HepG2 (cell line): ENCODE measurements around the gene TWNK. TPM values are rescaled to one million over a fixed set of nuclear protein-coding genes. Genes with fewer than 3 reads are reported as not detected.
A peak's percentile ranks its signal among the peaks of the same experiment; 100 is the strongest.

Experiments used
- ATRX ChIP-seq: sonication (generic); formaldehyde crosslinking; IDR thresholded peaks from 2 replicates; pipeline ENCODE4 v1.4.0; 2020; ENCODE audit warnings: missing genetic modification reagents, borderline replicate concordance
- ETV6 ChIP-seq: sonication (generic); formaldehyde crosslinking; conservative IDR thresholded peaks from 2 replicates; pipeline ENCODE4 v1.4.0; 2020; ENCODE audit warnings: missing genetic modification reagents
- HHEX ChIP-seq: IDR thresholded peaks from 2 replicates; pipeline ENCODE4 v1.6.1; 2016; ENCODE audit warnings: control low read depth
- MATR3 ChIP-seq: sonication (generic); formaldehyde crosslinking; IDR thresholded peaks from 2 replicates; pipeline ENCODE4 v1.4.0; 2020; ENCODE audit warnings: missing genetic modification reagents
- NFATC3 ChIP-seq: sonication (generic); formaldehyde crosslinking; IDR thresholded peaks from 2 replicates; pipeline ENCODE4 v1.5.1; 2020; ENCODE audit warnings: mild to moderate bottlenecking, missing genetic modification reagents
- RNF2 ChIP-seq: fragments of 450-650 bp; conservative IDR thresholded peaks from 2 replicates; pipeline ENCODE4 v1.6.1; 2016; ENCODE audit warnings: low read depth
- ZFY ChIP-seq: sonication (generic); formaldehyde crosslinking; IDR thresholded peaks from 2 replicates; pipeline ENCODE4 v1.4.0; 2020; ENCODE audit warnings: missing genetic modification reagents
- ZKSCAN1 ChIP-seq: fragments of 150-350 bp; IDR thresholded peaks from 2 replicates; pipeline ENCODE4 v1.6.1; 2014; ENCODE audit warnings: low read length
- ZNF180 ChIP-seq: sonication (generic); formaldehyde crosslinking; IDR thresholded peaks from 2 replicates; pipeline ENCODE4 v1.4.0; 2020; ENCODE audit warnings: low read depth, missing genetic modification reagents, borderline replicate concordance
- ZNF326 ChIP-seq: sonication (generic); formaldehyde crosslinking; IDR thresholded peaks from 2 replicates; pipeline ENCODE4 v1.4.0; 2020; ENCODE audit warnings: missing genetic modification reagents, borderline replicate concordance
- polyA plus RNA-seq, 8 experiments: library from polyadenylated mRNA; depleted of rRNA in 3 of 8; stranded (reverse) in 7 of 8; unstranded in 1 of 8; fragments of >200 nt; fragmentation: Illumina TruSeq in 4 of 8; extraction: Trizol in 4 of 8; gene quantifications; 2 replicates each; pipeline versions ENCODE4 v1.2.1 to v1.2.3, GENCODE V29; 2011 to 2016; ENCODE audit warnings: low read depth in 4 of 8, missing spikeins in 1 of 8, mixed read lengths in 1 of 8; ENCODE audit not compliant: insufficient read depth in 1 of 8
- total RNA-seq, 5 experiments: library from RNA; depleted of rRNA; stranded (reverse); fragments of >200 nt; fragmentation: Illumina TruSeq; extraction: Trizol; gene quantifications; 2 replicates each; pipeline ENCODE4 v1.2.3, GENCODE V29; 2016; ENCODE audit warnings: low read depth in 1 of 5
- TF ChIP-seq, protein P1 (sequence below): sonication (generic); formaldehyde crosslinking; IDR thresholded peaks from 2 replicates; pipeline ENCODE4 v1.4.0; 2020; ENCODE audit warnings: missing genetic modification reagents, borderline replicate concordance
- TF ChIP-seq, protein P2 (sequence below): sonication (generic); formaldehyde crosslinking; IDR thresholded peaks from 2 replicates; pipeline ENCODE4 v1.4.0; 2020; ENCODE audit warnings: low read depth, mild to moderate bottlenecking, missing genetic modification reagents
- TF ChIP-seq, protein P3 (sequence below): sonication (generic); formaldehyde crosslinking; IDR thresholded peaks from 2 replicates; pipeline ENCODE4 v1.5.1; 2020; ENCODE audit warnings: mild to moderate bottlenecking, missing genetic modification reagents, borderline replicate concordance
- TF ChIP-seq, protein P4 (sequence below): sonication (generic); formaldehyde crosslinking; IDR thresholded peaks from 2 replicates; pipeline ENCODE4 v1.4.0; 2020; ENCODE audit warnings: mild to moderate bottlenecking, missing genetic modification reagents
- TF ChIP-seq, protein P5 (sequence below), 2 experiments: sonication (generic) in 1 of 2; formaldehyde crosslinking in 1 of 2; IDR thresholded peaks; 2 replicates each; pipeline versions ENCODE4 v1.4.0 to v1.6.1; 2016 to 2020; ENCODE audit warnings: borderline replicate concordance in 1 of 2, low read depth in 1 of 2, mild to moderate bottlenecking in 1 of 2, missing genetic modification reagents in 1 of 2
- TF ChIP-seq, protein P6 (sequence below): sonication (generic); formaldehyde crosslinking; IDR thresholded peaks from 2 replicates; pipeline ENCODE4 v1.4.0; 2020; ENCODE audit warnings: missing genetic modification reagents

TWNK gene
- total and polyA plus RNA-seq, 2 of the 13 experiments (the other 11 are each of a cell fraction or from before 2014, with no cell fraction given) = 10.7 to 16.5 TPM

DNA sequence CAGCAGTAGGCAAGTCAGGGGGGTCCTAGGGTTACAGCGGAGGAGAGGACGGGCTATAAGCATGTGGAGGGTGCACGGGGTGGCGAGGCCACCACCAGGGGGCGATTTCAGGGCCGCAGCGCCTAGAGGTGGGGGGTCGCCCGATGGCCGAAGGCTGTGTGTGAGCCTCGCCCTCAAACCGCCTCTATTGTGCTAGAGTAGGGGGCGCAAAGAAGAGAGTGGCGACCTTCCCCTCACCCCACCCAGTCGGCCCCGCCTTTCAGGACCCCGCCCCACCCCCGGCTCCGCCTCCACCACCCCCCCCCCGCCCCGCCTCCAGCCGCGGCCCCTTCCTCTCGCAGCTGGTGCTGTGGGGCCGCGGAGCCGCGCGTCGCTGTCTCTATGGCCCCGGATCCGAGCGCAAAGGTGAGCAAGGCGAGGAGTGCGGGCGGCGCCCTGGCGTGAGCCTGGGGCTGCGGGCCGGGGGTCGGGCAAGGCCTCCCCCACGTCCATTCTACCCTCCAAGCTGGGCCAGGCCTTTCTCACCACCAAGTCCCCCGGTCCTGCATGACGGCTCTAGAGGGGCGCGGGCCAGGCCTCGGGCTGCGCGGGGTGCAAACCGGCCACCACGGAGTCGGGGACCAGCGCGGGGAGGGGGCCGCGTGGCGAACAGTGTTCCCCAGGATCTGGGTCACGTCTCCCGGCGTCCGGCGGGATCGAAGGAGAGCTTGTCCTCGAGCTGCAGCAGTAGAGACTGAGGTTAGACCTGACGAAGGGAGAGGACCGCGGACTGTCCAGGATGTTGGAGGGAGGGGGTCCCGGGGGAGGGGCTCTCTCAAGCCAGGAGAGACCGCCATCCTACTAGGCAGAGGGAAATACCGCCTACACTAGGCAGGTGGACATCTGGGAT, 17.9 kb upstream of the TWNK start, which contains the start of gene SEMA4G (continued):
- TF ChIP-seq, protein P1, sequence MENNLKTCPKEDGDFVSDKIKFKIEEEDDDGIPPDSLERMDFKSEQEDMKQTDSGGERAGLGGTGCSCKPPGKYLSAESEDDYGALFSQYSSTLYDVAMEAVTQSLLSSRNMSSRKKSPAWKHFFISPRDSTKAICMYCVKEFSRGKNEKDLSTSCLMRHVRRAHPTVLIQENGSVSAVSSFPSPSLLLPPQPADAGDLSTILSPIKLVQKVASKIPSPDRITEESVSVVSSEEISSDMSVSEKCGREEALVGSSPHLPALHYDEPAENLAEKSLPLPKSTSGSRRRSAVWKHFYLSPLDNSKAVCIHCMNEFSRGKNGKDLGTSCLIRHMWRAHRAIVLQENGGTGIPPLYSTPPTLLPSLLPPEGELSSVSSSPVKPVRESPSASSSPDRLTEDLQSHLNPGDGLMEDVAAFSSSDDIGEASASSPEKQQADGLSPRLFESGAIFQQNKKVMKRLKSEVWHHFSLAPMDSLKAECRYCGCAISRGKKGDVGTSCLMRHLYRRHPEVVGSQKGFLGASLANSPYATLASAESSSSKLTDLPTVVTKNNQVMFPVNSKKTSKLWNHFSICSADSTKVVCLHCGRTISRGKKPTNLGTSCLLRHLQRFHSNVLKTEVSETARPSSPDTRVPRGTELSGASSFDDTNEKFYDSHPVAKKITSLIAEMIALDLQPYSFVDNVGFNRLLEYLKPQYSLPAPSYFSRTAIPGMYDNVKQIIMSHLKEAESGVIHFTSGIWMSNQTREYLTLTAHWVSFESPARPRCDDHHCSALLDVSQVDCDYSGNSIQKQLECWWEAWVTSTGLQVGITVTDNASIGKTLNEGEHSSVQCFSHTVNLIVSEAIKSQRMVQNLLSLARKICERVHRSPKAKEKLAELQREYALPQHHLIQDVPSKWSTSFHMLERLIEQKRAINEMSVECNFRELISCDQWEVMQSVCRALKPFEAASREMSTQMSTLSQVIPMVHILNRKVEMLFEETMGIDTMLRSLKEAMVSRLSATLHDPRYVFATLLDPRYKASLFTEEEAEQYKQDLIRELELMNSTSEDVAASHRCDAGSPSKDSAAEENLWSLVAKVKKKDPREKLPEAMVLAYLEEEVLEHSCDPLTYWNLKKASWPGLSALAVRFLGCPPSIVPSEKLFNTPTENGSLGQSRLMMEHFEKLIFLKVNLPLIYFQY (CRISPR knock-in tag) = no peak
- TF ChIP-seq ZKSCAN1 = no peak
- no peak for TF ChIP-seq MATR3 (CRISPR knock-in tag)
- TF ChIP-seq, protein P2, sequence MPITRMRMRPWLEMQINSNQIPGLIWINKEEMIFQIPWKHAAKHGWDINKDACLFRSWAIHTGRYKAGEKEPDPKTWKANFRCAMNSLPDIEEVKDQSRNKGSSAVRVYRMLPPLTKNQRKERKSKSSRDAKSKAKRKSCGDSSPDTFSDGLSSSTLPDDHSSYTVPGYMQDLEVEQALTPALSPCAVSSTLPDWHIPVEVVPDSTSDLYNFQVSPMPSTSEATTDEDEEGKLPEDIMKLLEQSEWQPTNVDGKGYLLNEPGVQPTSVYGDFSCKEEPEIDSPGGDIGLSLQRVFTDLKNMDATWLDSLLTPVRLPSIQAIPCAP (CRISPR knock-in tag) = no peak; the same call in 1 of the 2 replicates
- TF ChIP-seq, protein P3, sequence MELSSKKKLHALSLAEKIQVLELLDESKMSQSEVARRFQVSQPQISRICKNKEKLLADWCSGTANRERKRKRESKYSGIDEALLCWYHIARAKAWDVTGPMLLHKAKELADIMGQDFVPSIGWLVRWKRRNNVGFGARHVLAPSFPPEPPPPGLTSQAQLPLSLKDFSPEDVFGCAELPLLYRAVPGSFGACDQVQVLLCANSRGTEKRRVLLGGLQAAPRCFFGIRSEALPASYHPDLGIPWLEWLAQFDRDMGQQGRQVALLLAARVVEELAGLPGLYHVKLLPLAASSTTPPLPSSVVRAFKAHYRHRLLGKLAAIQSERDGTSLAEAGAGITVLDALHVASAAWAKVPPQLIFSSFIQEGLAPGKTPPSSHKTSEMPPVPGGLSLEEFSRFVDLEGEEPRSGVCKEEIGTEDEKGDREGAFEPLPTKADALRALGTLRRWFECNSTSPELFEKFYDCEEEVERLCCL (CRISPR knock-in tag) = peak; percentile 48; the same call in 1 of the 2 replicates
- TF ChIP-seq ZNF180 = no peak
- no peak; the same call in 1 of the 2 replicates for TF ChIP-seq RNF2
- no peak for TF ChIP-seq ATRX
- peak; percentile 82 for TF ChIP-seq ZFY
- TF ChIP-seq ETV6 = no peak
- TF ChIP-seq HHEX (CRISPR knock-in tag) = no peak
- TF ChIP-seq, protein P4, sequence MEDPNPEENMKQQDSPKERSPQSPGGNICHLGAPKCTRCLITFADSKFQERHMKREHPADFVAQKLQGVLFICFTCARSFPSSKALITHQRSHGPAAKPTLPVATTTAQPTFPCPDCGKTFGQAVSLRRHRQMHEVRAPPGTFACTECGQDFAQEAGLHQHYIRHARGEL = no peak
- TF ChIP-seq, protein P5, sequence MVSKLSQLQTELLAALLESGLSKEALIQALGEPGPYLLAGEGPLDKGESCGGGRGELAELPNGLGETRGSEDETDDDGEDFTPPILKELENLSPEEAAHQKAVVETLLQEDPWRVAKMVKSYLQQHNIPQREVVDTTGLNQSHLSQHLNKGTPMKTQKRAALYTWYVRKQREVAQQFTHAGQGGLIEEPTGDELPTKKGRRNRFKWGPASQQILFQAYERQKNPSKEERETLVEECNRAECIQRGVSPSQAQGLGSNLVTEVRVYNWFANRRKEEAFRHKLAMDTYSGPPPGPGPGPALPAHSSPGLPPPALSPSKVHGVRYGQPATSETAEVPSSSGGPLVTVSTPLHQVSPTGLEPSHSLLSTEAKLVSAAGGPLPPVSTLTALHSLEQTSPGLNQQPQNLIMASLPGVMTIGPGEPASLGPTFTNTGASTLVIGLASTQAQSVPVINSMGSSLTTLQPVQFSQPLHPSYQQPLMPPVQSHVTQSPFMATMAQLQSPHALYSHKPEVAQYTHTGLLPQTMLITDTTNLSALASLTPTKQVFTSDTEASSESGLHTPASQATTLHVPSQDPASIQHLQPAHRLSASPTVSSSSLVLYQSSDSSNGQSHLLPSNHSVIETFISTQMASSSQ (IDR thresholded peaks at IDR 0.05; ENCODE audit: low read depth) = no peak
- TF ChIP-seq, protein P5 (CRISPR knock-in tag; IDR thresholded peaks at IDR 0.05; ENCODE audit: borderline replicate concordance) = peak; percentile 67; the same call in 1 of the 2 replicates
- no peak for TF ChIP-seq ZNF326 (CRISPR knock-in tag)
- TF ChIP-seq, protein P6, sequence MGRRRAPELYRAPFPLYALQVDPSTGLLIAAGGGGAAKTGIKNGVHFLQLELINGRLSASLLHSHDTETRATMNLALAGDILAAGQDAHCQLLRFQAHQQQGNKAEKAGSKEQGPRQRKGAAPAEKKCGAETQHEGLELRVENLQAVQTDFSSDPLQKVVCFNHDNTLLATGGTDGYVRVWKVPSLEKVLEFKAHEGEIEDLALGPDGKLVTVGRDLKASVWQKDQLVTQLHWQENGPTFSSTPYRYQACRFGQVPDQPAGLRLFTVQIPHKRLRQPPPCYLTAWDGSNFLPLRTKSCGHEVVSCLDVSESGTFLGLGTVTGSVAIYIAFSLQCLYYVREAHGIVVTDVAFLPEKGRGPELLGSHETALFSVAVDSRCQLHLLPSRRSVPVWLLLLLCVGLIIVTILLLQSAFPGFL (CRISPR knock-in tag) = no peak
- TF ChIP-seq NFATC3 (CRISPR knock-in tag) = no peak
